GM06990 (cell line): ENCODE measurements around the gene CPED1.
"Not testable (repeated sequence)": the region's sequence is repeated elsewhere in the genome, so short reads cannot be mapped to it uniquely, and the experiment has no call there.

Experiments
- DNase-seq: peaks from one replicate; pipeline ENCODE4 v3.0.0-alpha.2; 2011; ENCODE audit not compliant: insufficient read length; ENCODE audit errors: extremely low read depth
- H3K27me3 ChIP-seq: replicated peaks from 2 replicates; pipeline ENCODE4 v1.6.0; 2011; ENCODE audit warnings: low read length; ENCODE audit not compliant: control insufficient read depth, insufficient read depth
- H3K36me3 ChIP-seq: 2 replicates; pipeline ENCODE4 v1.5.1; 2011; ENCODE audit warnings: low read length; ENCODE audit not compliant: control insufficient read depth, insufficient read depth
- H3K4me3 ChIP-seq: replicated peaks from 2 replicates; pipeline ENCODE4 v1.5.1; 2011; ENCODE audit warnings: low read depth, mild to moderate bottlenecking, control low read depth, low read length
- CTCF ChIP-seq: IDR thresholded peaks from 2 replicates; pipeline ENCODE4 v1.5.1; 2011; ENCODE audit warnings: low read length, control low read depth, mild to moderate bottlenecking, inconsistent platforms; ENCODE audit not compliant: insufficient read depth, poor library complexity, severe bottlenecking

Gene CPED1

GRCh38 chr7:121032645-121033460 lies 44.3 kb downstream of the CPED1 start:
- Histone ChIP-seq H3K27me3 (no peaks in the 10 kb centered on the region; the same call in 1 of the 2 replicates), H3K4me3 (no peak overlapping the region), H3K36me3 (no peaks in the 10 kb centered on the region)
- no peak for TF ChIP-seq CTCF
- no peak for DNase-seq

GRCh38 chr7:121034929-121035328 lies 46.4 kb downstream of the CPED1 start:
- no peak for TF ChIP-seq CTCF

GRCh38 chr7:121036776-121037175 lies 48.3 kb downstream of the CPED1 start:
- H3K27me3 ChIP-seq, DNase-seq, H3K4me3 ChIP-seq, H3K36me3 ChIP-seq: not testable (repeated sequence)

More at GRCh38 chr7:121034929-121035328, 46.4 kb downstream of the CPED1 start:
- Histone ChIP-seq H3K36me3 (no peaks in the 10 kb centered on the region), H3K27me3 (no peaks in the 10 kb centered on the region; the same call in 1 of the 2 replicates), H3K4me3 (no peak overlapping the region)
- DNase-seq: no peak

- not testable (repeated sequence) for H3K27me3 ChIP-seq, DNase-seq, H3K36me3 ChIP-seq, H3K4me3 ChIP-seq
Observed at GRCh38 chr7:121037329-121037728, 48.8 kb downstream of the CPED1 start.

GRCh38 chr7:121037957-121038716 lies 49.6 kb downstream of the CPED1 start:
- TF ChIP-seq CTCF: no peak
- Histone ChIP-seq H3K36me3 (no peaks in the 10 kb centered on the region), H3K4me3 (no peak overlapping the region), H3K27me3 (no peaks in the 10 kb centered on the region; the same call in 1 of the 2 replicates)
- no peak for DNase-seq

GRCh38 chr7:121038717-121039509 lies 50.4 kb downstream of the CPED1 start:
- Histone ChIP-seq H3K27me3 (no peaks in the 10 kb centered on the region; the same call in 1 of the 2 replicates), H3K4me3 (no peak overlapping the region), H3K36me3 (no peaks in the 10 kb centered on the region)
- TF ChIP-seq CTCF: no peak
- DNase-seq: no peak
